Left ventricle myocardium inferior (tissue), 1 donor: ENCODE data around the gene RTP1. TPM values are rescaled to one million over a fixed set of nuclear protein-coding genes. Genes with fewer than 3 reads are reported as not detected.

Experiments
- DNase-seq: peaks from one replicate; pipeline ENCODE4 v3.0.0-alpha.2; 2020
- H3K27ac ChIP-seq: fragments of 200-600 bp; replicated peaks from 2 replicates; pipeline ENCODE4 v1.8.0; 2021
- H3K27me3 ChIP-seq: fragments of 200-600 bp; 2 replicates; pipeline ENCODE4 v1.8.0; 2021; ENCODE audit warnings: low read depth
- H3K36me3 ChIP-seq: fragments of 200-600 bp; 2 replicates; pipeline ENCODE4 v1.8.0; 2021
- H3K4me1 ChIP-seq: fragments of 200-600 bp; 2 replicates; pipeline ENCODE4 v1.8.0; 2021
- H3K4me3 ChIP-seq: fragments of 200-600 bp; 2 replicates; pipeline ENCODE4 v1.8.0; 2021; ENCODE audit warnings: mild to moderate bottlenecking, moderate library complexity
- H3K9me3 ChIP-seq: fragments of 200-600 bp; replicated peaks from 2 replicates; pipeline ENCODE4 v1.8.0; 2021
- intact Hi-C: fragments of 100-400 bp; cut with micrococcal nuclease; formaldehyde crosslinking; loops from one replicate; pipeline ENCODE4 v1.11.0; 2022
- total RNA-seq: library from RNA; stranded (reverse); fragmentation: NEBNext Ultra II Directional; extraction: Animal tissue kit (Norgen Biotek cat#: 25700); gene quantifications from one replicate; pipeline ENCODE4 v1.2.1, GENCODE V29; 2021
- TF ChIP-seq, protein P1 (sequence below): fragments of 200-600 bp; IDR thresholded peaks from 2 replicates; pipeline ENCODE4 v1.8.0; 2021; ENCODE audit warnings: antibody characterized with exemption, mild to moderate bottlenecking, borderline replicate concordance
- donor health status: DM: no; HTN: yes; CAD: no; lungs with severe emphysema.

The RTP1 gene
- total RNA-seq, 1 donor from 2014 or later: not detected

DNA sequence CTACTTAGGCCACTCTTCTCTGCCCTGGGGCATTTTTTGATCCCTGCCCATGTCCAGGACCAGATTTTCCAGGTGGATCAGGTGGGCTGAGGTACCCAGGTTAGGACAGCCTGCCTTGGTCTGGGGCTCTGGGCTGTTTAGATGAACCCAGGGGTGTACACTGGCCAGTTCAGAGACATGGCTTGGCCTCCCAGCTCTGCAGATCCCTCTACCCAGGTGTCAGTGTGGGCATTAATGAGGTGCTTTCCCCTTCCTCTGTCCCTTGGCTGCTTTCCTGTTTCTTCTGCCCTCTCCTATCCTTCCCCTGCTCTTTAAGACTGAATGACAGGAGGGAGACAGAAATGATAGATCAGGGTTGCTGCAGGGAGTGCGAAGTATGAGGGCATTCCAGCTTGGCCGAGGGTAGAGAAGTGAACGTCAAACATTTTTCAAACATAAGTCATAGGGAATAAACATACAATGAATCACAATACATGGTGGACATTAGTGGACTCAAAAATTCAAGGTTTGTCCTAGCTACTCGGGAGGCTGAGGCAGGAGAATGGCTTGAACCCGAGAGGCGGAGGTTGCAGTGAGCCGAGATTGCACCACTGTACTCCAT is 30.5 kb downstream of the RTP1 start:
- no peak overlapping the region for H3K4me3 ChIP-seq
- no peaks in the 10 kb centered on the region for H3K36me3 ChIP-seq
- H3K4me1 ChIP-seq: no peaks in the 10 kb centered on the region
- no peaks in the 10 kb centered on the region for H3K9me3 ChIP-seq
- H3K27ac ChIP-seq: no peak overlapping the region
- H3K27me3 ChIP-seq: peaks cover 5% of the 10 kb centered on the region
- TF ChIP-seq, protein P1, sequence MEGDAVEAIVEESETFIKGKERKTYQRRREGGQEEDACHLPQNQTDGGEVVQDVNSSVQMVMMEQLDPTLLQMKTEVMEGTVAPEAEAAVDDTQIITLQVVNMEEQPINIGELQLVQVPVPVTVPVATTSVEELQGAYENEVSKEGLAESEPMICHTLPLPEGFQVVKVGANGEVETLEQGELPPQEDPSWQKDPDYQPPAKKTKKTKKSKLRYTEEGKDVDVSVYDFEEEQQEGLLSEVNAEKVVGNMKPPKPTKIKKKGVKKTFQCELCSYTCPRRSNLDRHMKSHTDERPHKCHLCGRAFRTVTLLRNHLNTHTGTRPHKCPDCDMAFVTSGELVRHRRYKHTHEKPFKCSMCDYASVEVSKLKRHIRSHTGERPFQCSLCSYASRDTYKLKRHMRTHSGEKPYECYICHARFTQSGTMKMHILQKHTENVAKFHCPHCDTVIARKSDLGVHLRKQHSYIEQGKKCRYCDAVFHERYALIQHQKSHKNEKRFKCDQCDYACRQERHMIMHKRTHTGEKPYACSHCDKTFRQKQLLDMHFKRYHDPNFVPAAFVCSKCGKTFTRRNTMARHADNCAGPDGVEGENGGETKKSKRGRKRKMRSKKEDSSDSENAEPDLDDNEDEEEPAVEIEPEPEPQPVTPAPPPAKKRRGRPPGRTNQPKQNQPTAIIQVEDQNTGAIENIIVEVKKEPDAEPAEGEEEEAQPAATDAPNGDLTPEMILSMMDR: no peak
- DNase-seq: no peak
- intact Hi-C loops: no loop called here

DNA sequence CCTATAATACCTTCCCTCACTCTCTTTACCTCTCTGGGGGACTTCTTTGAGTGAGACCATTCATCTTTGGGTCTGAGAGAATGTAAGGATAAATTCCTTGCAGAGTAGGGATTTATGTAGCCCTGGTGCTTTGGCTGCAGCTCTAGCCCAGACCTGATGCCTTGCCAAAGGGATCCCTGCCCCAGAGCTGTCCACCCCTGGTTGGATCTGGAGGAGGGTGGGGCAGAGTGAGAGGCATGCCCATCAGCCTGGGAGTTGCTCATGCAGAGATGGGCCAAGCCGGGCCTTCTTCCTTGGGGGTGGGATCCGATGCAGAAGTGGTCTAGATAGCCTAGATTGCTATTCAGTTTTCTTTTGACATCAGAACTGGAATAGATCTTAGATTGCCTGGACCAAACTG is 31.5 kb downstream of the RTP1 start:
- Histone ChIP-seq H3K4me3 (no peak overlapping the region), H3K27ac (no peak overlapping the region)

DNA sequence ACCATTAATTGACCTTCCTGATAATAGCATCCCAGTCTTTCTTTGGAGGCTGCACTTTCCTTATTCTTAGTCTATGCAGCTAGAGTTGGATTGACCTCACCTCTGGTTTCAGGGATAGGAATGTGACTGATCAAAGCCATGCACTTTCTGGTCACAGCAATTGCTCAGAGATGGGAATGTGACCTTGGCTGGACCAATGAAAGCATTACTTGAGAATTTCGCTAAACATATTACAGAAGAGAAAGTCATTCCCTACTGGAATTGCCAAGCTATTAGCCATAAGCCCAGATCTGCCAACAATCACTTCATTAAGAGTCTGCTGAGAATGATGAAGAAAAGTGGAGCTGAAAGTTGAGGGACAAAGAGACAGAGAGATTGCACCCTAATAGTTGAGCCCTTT is 32.7 kb downstream of the RTP1 start:
- intact Hi-C loops: no loop called here
- H3K27me3 ChIP-seq: peaks cover 5% of the 10 kb centered on the region

More for the DNA sequence above, 31.5 kb downstream of the RTP1 start:
- peaks cover 5% of the 10 kb centered on the region for H3K27me3 ChIP-seq
- TF ChIP-seq, protein P1: no peak
- no peak for DNase-seq
- intact Hi-C loops: no loop called here
- no peaks in the 10 kb centered on the region for H3K36me3 ChIP-seq
- no peaks in the 10 kb centered on the region for H3K9me3 ChIP-seq
- H3K4me1 ChIP-seq: no peaks in the 10 kb centered on the region

DNA sequence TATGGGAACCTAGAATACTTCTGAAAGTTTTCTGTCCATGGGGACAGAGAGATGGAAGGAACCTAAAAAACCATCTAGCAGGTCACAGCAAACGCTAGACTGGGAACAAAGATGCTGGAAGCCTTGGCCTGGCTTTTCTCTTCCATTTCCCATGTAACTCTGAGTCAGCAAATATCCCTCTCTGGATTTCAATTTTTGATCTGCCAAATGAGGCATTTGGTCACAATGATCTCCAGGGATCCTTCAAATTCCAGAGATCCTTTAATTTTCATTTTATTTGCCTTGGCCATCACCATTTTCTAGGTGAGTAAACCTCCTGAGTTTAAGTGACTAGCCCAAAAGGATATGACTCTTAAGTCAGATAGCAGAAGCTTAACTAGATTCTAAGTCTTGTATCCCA is 39.7 kb downstream of the RTP1 start:
- Histone ChIP-seq H3K4me1 (no peaks in the 10 kb centered on the region), H3K4me3 (no peak overlapping the region), H3K27ac (no peak overlapping the region), H3K9me3 (no peaks in the 10 kb centered on the region), H3K36me3 (no peaks in the 10 kb centered on the region), H3K27me3 (no peaks in the 10 kb centered on the region)
- DNase-seq: no peak
- intact Hi-C loops: no loop called here
- TF ChIP-seq, protein P1: no peak

More for the DNA sequence above, 32.7 kb downstream of the RTP1 start:
- no peaks in the 10 kb centered on the region for H3K36me3 ChIP-seq
- H3K4me1 ChIP-seq: no peaks in the 10 kb centered on the region
- TF ChIP-seq, protein P1: no peak
- no peak overlapping the region for H3K27ac ChIP-seq
- no peaks in the 10 kb centered on the region for H3K9me3 ChIP-seq
- DNase-seq: no peak
- H3K4me3 ChIP-seq: no peak overlapping the region

DNA sequence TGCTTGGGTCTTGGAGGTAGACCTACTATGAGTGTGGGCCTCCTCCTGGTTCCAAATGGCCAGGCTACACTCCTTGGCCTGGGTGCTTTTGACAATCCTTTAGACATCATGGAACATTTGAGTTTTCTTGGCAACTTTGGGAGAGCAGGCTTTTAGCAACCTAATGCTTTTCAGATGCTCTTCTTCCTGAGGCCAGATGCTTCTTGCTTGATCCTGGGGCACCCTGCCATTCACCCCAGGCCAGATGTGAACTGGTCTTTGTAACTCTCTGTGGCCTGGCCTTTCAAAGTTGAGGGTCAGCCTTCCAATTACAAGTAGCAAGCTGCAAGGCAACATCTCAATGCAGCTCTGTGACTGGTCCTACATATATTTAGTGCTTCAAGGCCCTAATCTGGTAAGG is 40.5 kb downstream of the RTP1 start:
- intact Hi-C loops: no loop called here
- H3K4me3 ChIP-seq: no peak overlapping the region
- TF ChIP-seq, protein P1: no peak
- no peaks in the 10 kb centered on the region for H3K9me3 ChIP-seq
- no peaks in the 10 kb centered on the region for H3K4me1 ChIP-seq
- H3K36me3 ChIP-seq: no peaks in the 10 kb centered on the region
- H3K27ac ChIP-seq: no peak overlapping the region
- H3K27me3 ChIP-seq: no peaks in the 10 kb centered on the region
- DNase-seq: no peak
